MM.1S (cell line): Measurements from ENCODE around the gene NKX2-2.

Source experiments
- DNase-seq: peaks from one replicate; pipeline ENCODE4 v3.0.0-alpha.2; 2015
- H2AFZ ChIP-seq: fragments of 300-600 bp; sonication (generic); 2 replicates; pipeline ENCODE4 v1.6.0; 2016; ENCODE audit warnings: antibody characterized with exemption, low read length
- H3F3A ChIP-seq: fragments of 300-600 bp; sonication (generic); 2 replicates; pipeline ENCODE4 v1.6.1; 2016; ENCODE audit warnings: mild to moderate bottlenecking, antibody characterized with exemption, low read length, moderate library complexity, mixed read lengths; ENCODE audit not compliant: insufficient read depth
- H3K27ac ChIP-seq: fragments of 300-600 bp; sonication (generic); 2 replicates; pipeline ENCODE4 v1.5.1; 2016; ENCODE audit warnings: mild to moderate bottlenecking, low read length
- H3K27me3 ChIP-seq: fragments of 300-600 bp; sonication (generic); replicated peaks from 2 replicates; pipeline ENCODE4 v1.6.0; 2016; ENCODE audit warnings: low read length; ENCODE audit not compliant: insufficient read depth
- H3K36me3 ChIP-seq: fragments of 300-600 bp; sonication (generic); replicated peaks from 2 replicates; pipeline ENCODE4 v1.6.1; 2016; ENCODE audit warnings: mild to moderate bottlenecking, low read length, mixed read lengths; ENCODE audit not compliant: insufficient read depth
- H3K4me1 ChIP-seq: fragments of 300-600 bp; sonication (generic); 2 replicates; pipeline ENCODE4 v1.6.1; 2016; ENCODE audit warnings: low read length, mixed read lengths
- H3K4me2 ChIP-seq: fragments of 300-600 bp; sonication (generic); 2 replicates; pipeline ENCODE4 v1.6.0; 2016; ENCODE audit warnings: low read depth, low read length
- H3K4me3 ChIP-seq: fragments of 300-600 bp; sonication (generic); 2 replicates; pipeline ENCODE4 v1.5.1; 2016; ENCODE audit warnings: low read length, mixed read lengths
- H3K79me2 ChIP-seq: fragments of 300-600 bp; sonication (generic); 2 replicates; pipeline ENCODE4 v1.6.1; 2016; ENCODE audit warnings: mixed run types, low read length, mixed read lengths
- H3K9ac ChIP-seq: fragments of 300-600 bp; sonication (generic); 2 replicates; pipeline ENCODE4 v1.6.1; 2016; ENCODE audit warnings: low read length, mixed read lengths
- H3K9me2 ChIP-seq: fragments of 300-600 bp; sonication (generic); replicated peaks from 2 replicates; pipeline ENCODE4 v1.6.1; 2016; ENCODE audit warnings: mild to moderate bottlenecking, low read length, mixed read lengths; ENCODE audit not compliant: insufficient read depth
- H3K9me3 ChIP-seq: fragments of 300-600 bp; sonication (generic); replicated peaks from 2 replicates; pipeline ENCODE4 v1.6.1; 2016; ENCODE audit warnings: mild to moderate bottlenecking, low read length, mixed read lengths; ENCODE audit not compliant: insufficient read depth
- H4K20me1 ChIP-seq: fragments of 300-600 bp; sonication (generic); 2 replicates; pipeline ENCODE4 v1.6.1; 2016; ENCODE audit warnings: mild to moderate bottlenecking, low read length, moderate library complexity, mixed read lengths; ENCODE audit not compliant: insufficient read depth
- EZH2 ChIP-seq: fragments of 300-600 bp; sonication (generic); optimal IDR thresholded peaks from 2 replicates; pipeline ENCODE3; 2017; ENCODE audit warnings: low read depth, mild to moderate bottlenecking, antibody characterized with exemption, low read length, mixed read lengths
- EZH2phosphoT487 ChIP-seq: fragments of 300-600 bp; sonication (generic); IDR thresholded peaks from 2 replicates; pipeline ENCODE4 v1.6.1; 2018; ENCODE audit warnings: antibody characterized with exemption, low read length
- TF ChIP-seq, protein P1 (sequence below): fragments of 300-600 bp; sonication (generic); IDR thresholded peaks from 2 replicates; pipeline ENCODE4 v1.5.1; 2016; ENCODE audit warnings: antibody characterized with exemption, low read length, mixed read lengths

Gene NKX2-2

DNA sequence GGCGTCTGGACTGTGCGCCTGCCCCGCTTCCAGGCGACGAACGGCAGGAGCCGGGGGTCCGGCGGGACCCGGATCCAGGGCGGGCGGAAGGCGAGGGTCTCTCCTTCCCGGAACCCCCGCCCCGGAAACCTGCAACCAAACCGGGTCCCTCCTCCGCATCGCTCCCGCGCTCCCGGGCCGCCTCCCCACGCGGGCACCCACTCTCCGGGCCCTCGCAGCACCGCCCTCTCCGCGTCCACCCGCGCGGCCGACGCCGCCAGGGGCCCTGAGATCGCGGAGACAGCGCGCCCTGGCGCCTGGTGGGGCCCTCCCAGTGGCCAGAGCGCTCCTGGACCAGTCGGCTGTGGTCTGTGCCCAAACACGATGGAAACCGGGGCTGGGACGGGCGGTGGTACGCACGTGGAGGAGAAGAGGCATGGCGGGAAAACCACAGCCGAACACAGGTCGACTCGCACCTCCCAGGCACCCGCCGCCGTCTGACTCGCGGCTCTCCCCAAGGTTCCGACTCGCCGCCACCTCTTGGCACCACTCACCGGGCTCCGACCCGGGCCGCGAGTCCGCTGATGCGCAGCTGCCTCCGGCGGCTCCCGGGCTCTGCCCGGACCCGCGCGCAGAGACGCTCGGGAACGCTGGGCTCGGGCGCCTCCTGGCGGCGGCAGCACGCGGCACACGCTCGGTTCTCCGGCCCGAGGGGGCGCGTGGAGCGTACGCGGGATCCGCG, 7.9 kb downstream of the NKX2-2 start:
- H3K4me3 ChIP-seq = peak overlapping the region; percentile 65
- H3K27ac ChIP-seq = no peak overlapping the region
- peak overlapping the region; percentile 31; the same call in 1 of the 2 replicates for H3K9ac ChIP-seq
- H3K27me3 ChIP-seq = peaks cover 40% of the 10 kb centered on the region
- H4K20me1 ChIP-seq = no peaks in the 10 kb centered on the region
- TF ChIP-seq EZH2 (no peak), EZH2phosphoT487 (no peak)
- TF ChIP-seq, protein P1, sequence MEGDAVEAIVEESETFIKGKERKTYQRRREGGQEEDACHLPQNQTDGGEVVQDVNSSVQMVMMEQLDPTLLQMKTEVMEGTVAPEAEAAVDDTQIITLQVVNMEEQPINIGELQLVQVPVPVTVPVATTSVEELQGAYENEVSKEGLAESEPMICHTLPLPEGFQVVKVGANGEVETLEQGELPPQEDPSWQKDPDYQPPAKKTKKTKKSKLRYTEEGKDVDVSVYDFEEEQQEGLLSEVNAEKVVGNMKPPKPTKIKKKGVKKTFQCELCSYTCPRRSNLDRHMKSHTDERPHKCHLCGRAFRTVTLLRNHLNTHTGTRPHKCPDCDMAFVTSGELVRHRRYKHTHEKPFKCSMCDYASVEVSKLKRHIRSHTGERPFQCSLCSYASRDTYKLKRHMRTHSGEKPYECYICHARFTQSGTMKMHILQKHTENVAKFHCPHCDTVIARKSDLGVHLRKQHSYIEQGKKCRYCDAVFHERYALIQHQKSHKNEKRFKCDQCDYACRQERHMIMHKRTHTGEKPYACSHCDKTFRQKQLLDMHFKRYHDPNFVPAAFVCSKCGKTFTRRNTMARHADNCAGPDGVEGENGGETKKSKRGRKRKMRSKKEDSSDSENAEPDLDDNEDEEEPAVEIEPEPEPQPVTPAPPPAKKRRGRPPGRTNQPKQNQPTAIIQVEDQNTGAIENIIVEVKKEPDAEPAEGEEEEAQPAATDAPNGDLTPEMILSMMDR = peak; percentile 83
- H3K9me2 ChIP-seq = no peaks in the 10 kb centered on the region
- H3K79me2 ChIP-seq = no peaks in the 10 kb centered on the region
- H3K9me3 ChIP-seq = no peaks in the 10 kb centered on the region
- peaks cover 10% of the 10 kb centered on the region; the same call in 1 of the 2 replicates for H3F3A ChIP-seq
- peak; percentile 66 for DNase-seq
- H3K4me2 ChIP-seq = peak overlapping the region; percentile 98
- no peaks in the 10 kb centered on the region for H3K36me3 ChIP-seq
- peaks cover 25% of the 10 kb centered on the region for H3K4me1 ChIP-seq
- H2AFZ ChIP-seq = peak overlapping the region; percentile 82

DNA sequence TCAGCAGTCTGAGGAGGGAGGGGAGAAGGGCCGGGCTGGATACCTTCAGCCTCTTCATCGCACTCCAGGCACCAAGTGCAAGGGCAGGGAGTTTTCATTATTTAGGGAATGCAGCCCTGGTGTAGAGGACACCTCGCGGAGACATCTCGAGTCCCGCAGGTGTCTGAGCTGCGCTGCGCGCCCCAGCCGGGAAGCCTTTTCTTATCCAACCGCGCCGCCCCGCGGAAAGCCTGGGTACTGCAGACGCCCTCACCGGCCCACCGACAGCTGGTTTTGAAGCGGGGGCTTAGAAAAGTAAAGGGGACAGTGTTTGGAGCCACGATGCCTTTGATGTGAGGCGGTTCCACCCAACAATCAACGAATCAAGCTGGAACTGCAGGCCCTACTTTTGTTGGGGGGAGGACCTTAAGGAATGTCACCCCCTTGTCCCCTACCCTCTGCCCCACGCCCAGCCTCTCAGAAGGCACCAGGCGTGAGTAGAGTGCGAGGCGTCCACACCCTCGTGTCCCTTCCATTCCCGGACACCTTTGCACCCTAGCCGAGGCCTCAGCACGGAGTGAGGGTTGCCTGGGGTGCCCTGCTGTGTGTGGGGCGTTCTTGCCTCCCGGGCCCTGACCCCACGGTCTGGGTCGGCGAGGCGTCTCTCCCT, 8.6 kb downstream of the NKX2-2 start:
- Histone ChIP-seq H3K27ac (no peak overlapping the region), H4K20me1 (no peaks in the 10 kb centered on the region), H3K4me2 (peak overlapping the region; percentile 98), H3K9me3 (no peaks in the 10 kb centered on the region), H3K36me3 (no peaks in the 10 kb centered on the region), H3K9me2 (no peaks in the 10 kb centered on the region), H3K4me1 (peaks cover 25% of the 10 kb centered on the region), H3K79me2 (no peaks in the 10 kb centered on the region), H3F3A (peaks cover 10% of the 10 kb centered on the region; the same call in 1 of the 2 replicates), H3K9ac (no peak overlapping the region), H3K4me3 (peak overlapping the region; percentile 65), H2AFZ (peak overlapping the region; percentile 82), H3K27me3 (peaks cover 39% of the 10 kb centered on the region)
- TF ChIP-seq EZH2phosphoT487 (no peak), EZH2 (no peak)
- TF ChIP-seq, protein P1 = peak; percentile 95
- peak; percentile 54 for DNase-seq

DNA sequence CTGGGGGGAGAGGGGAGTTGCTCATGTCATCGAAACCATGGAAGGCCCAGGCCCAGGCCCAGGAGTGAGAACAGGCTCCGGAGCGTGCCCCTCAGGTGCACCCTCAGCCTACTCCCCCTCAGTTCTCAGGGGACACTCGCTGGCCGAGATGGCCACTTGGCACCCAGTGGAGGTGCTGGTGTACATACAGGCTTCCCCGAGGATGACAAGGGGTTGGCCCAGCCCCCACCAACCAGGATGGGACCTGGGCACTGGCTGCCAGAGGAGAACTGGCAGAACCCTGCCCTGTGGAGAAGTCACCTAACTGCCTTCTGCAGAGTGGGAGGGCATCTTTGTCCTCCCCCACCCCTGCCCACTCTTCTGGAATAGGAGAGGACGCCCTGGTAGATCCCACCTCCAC, 9.5 kb downstream of the NKX2-2 start:
- Histone ChIP-seq H4K20me1 (no peaks in the 10 kb centered on the region), H3K4me3 (no peak overlapping the region), H3K9ac (no peak overlapping the region), H3K27me3 (peaks cover 29% of the 10 kb centered on the region), H3K9me3 (no peaks in the 10 kb centered on the region), H3K4me2 (no peak overlapping the region), H3K9me2 (no peaks in the 10 kb centered on the region), H3K79me2 (no peaks in the 10 kb centered on the region), H3F3A (peaks cover 10% of the 10 kb centered on the region; the same call in 1 of the 2 replicates), H3K27ac (no peak overlapping the region), H3K4me1 (peaks cover 25% of the 10 kb centered on the region), H3K36me3 (no peaks in the 10 kb centered on the region), H2AFZ (no peak overlapping the region)
- no peak for DNase-seq
- TF ChIP-seq EZH2phosphoT487 (no peak), EZH2 (no peak)
- TF ChIP-seq, protein P1 = no peak
